HTERT RPE-1 (cell line): ENCODE results near the gene FOXJ1.

Experiments used
- in situ Hi-C: fragments of 300-500 bp; cut with MboI; formaldehyde crosslinking; loops from 4 replicates; pipeline ENCODE4 v1.14.3; 2020; ENCODE audit warnings: low sequenced_read_pairs

The FOXJ1 gene

DNA sequence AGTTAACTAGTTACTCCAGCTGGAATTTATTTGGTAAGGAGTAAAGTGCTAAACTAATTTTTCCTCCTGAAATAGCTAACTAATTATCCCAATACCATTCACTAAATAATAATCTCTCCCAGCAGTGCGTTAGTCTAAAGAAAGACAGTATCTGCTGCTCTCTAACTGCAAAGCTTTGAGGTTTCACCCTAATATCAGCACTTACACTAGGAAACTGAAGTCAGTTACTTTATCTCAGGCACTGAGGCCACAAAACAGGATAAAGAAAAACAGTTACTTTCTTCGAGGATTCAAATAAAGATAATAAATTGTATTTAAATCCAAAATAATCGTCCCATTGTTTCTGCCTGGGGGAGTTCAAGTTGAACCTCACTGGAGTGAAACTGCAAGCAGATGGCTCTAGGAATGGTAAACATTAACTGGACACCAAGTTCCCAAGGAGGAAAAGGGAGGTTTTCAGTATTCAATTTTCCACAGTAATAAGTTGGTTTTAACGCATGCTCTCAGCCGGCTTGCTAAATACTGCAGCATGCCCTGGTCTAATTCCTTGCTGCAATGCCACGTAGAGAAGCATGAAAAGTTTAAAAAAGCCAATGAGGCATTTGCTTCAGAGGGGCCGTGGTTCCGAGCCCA is 20.0 kb upstream of the FOXJ1 start:
- in situ Hi-C loops = no loop called here

DNA sequence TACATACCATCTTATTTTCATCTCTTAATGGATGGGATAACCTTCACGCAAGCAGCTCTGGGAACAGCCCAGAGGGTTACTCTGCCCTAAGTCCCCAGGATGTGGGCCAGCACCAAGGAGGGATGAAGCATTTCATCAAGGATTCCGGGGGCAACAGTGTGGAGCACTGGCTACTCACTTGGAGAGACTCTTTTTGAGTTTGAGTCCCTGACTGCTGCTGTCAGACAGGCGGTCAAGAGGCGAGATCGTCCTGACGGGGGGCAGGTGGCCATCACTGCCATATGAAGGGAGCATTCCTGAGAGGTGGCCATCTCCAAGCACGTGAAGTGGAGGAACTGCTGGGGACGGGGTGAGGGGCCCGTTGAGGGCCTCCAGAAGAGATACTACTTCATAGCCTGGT is 18.1 kb upstream of the FOXJ1 start:
- in situ Hi-C loops = no loop called here

DNA sequence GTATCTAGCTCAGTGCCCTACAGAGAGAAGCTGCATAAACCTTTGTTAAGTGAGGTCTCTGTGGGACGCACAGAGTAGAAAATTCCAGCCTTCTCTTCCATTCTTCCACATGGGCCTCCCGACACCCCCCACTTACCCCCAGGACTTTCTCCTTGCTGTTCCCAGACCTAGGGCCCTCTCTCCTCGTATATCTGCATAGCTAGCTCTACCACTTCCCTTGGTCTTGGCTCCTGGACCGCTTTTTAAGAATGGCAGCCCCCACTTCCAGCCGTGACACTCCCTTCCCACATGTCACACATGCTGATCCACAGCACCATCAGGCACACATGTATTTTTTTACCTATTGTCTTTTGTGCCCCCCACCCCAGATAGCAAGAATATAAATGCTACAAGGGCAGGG is 16.7 kb upstream of the FOXJ1 start:
- in situ Hi-C loops = no loop called here

DNA sequence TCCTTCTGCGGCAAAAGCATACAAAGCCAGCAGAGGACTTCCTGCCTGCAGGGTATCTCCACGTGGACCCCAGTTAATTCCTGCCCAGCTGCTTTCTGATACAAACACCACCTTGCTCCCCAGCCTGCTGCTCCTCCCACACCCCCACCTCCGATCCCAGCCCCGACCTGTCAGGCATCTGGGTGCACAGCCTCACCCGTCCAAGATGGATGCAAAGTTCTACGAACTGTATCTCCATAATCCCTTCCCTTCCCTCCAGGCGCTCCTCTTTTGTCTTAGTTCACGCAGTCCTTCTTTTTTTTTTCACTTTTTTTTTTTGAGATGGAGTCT is 15.6 kb upstream of the FOXJ1 start:
- in situ Hi-C loops = no loop called here

DNA sequence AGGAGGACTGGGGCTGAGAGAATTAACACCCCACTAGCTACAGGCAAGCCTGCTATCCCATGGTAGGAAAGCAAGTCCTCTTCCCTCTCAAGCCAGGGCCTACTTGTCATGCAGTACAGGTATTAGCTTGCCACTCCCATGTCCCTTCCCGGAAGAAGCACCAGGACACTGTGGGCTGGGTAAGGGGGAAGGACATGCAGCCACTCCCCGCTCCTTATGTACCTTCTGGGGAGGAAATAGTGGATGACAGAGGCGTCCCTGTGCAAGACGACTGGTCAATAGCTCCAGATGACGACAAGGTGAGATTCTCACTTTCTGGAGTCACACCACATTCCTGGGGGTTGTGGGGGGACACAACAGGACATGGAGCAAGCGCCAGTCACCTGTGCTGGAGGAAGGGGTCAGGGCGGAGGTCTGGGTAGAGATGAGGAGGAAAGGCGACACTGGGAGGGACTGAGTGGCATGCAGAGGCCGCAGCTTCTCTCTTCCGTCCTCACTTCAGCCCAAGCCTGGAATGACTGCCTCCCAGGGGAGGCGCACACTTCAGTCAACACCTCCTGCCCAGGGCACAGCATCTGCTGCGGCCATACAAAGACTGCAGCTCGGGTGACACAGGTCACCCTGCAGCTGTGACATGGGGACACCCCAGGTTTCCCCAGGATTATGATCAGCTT is 15.1 kb upstream of the FOXJ1 start:
- in situ Hi-C loops = no loop called here

DNA sequence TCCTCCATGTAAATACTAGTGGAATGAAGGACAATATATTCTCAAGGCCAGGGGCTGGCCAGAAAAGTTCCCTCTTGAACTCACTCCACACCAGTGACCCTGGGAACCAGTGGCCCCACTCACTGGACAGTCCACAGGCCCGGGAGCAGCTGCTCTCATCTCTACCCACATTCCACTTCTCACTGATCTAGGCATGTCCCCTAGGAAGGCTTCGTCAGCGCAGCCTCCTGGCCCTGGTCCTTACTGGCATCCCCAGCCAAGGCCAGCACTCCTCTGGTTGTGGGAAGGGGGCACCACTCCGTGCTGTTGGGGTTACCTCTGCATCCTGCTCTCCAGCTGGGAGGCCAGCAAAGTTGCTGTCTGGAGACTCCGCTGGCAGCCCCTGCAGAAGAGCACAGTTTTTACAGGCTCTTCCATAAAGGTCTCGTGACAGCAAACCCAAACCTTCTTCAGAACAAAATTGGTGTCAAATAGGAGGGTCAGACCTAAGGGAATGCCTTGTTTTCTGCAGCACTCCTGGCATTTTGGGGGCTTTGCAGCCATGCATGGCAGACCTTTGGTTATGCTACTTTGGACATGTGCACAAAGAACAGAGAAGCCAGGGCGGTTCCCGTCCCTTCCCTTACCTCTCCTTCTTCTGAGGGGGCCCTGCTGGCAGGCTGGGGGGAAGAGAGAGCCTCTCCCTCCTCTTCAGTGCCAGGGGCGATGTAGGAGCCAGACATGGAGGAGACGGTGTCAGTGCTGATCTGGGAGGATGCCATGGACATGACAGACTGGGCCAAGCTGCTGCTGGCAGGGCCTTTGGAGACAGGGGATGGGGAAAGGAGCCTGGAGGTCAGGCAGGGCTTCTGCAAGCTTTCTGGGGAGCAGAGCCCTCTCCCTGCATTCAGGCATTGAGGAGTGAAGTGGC is 14.1 kb upstream of the FOXJ1 start:
- in situ Hi-C loops = no loop called here

DNA sequence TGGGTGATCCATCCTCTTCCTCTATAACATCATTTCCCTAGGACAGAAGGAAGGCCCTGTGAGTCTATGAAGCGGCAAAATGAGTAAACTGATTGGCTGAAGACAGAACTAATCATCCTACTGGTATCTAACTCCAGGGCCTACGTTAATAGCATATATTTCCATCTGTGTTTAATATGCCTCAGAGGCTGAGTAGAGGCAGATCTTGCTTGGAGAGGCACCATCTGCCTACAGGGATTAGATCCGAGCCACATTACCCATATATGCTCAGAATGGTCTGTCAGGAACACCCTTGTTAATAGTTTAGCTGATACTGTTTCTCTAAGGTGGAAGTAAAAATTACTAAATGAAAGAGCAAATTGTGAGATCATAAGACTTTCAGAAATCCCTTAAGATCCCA is 13.2 kb upstream of the FOXJ1 start:
- in situ Hi-C loops = no loop called here

DNA sequence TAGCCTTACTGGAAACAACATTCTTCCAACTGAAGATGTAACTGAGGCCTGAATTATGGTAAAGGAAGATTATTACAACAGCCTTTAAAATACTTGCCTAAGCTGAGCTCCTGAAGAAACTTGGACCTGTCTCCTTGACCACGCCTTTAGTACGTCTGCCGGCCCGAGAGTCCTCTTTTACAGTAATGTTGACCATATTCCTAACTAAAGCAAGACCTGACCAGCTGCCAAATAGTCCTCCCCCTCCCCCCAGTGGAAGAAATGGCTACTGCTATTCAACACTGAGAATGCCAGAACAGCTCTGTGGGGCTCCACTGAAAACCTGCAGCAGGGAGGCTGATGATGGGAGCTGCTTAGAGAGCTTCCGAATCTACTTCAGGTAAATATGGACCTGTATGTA is 12.6 kb upstream of the FOXJ1 start:
- in situ Hi-C loops = no loop called here

DNA sequence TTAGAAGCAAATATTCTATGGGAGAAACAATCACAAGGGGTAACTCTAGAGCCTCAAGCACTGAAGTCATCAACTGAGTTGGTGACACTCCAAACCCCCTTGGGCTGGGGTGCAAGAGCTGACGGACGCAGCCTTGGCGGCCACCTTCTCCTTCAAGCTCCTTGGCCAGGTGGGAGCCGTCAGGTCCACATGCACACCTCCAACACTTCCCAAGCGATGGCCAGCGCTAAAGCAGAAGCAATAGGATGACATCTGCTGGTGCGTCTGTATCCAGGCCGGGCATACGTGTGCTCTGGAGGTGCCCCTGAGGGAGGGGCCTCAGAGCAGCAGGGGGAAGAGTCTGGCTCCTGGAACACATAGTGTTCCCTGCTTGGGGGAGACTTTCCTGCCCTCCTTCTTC is 12.2 kb upstream of the FOXJ1 start:
- in situ Hi-C loops = no loop called here

DNA sequence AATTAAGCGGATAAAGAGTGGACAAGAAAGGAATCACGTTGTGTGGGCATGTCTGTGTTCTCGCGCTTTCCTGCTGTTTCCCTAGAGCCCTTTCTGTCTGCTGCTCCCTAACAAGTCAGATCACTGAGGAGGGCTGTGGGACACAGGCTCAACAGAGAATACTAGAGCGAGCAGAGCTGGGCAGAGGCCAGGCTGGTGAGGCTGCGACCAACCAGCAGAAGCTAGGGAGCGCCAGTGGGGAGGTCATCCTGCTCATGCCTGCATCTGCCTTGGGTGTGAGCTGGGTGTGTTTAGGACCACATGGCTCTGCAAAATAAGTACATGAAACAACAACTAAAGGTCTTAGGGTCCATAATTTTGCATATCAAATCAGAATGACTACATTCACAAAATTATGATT is 11.5 kb upstream of the FOXJ1 start:
- in situ Hi-C loops = no loop called here

DNA sequence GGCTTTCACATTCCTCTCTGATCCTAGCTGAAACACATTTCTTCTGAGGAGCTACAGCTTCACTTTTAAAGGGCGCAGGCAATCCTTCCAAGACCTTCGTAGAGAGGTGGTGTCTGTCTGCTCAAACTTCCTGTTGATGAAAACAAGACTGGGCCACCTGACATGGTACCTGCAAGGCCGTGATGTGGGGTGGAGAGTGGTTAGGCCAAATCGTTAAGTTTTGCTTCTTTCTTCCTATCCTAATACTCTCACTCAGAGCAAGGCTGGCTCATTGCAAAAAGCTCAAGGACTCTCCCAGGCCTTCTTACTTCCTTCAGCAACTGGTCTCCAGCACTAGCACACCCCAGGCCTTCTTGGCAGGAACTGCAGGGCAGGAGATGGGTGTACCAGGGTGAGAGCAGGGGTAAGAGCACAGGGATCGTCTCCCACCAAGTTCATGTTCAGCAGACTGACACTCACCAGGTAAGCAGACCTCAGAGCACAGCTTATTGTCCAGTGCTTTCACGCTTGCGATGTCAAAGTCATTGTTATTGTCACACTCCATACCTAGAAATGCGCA is 10.9 kb upstream of the FOXJ1 start:
- in situ Hi-C loops = no loop called here

DNA sequence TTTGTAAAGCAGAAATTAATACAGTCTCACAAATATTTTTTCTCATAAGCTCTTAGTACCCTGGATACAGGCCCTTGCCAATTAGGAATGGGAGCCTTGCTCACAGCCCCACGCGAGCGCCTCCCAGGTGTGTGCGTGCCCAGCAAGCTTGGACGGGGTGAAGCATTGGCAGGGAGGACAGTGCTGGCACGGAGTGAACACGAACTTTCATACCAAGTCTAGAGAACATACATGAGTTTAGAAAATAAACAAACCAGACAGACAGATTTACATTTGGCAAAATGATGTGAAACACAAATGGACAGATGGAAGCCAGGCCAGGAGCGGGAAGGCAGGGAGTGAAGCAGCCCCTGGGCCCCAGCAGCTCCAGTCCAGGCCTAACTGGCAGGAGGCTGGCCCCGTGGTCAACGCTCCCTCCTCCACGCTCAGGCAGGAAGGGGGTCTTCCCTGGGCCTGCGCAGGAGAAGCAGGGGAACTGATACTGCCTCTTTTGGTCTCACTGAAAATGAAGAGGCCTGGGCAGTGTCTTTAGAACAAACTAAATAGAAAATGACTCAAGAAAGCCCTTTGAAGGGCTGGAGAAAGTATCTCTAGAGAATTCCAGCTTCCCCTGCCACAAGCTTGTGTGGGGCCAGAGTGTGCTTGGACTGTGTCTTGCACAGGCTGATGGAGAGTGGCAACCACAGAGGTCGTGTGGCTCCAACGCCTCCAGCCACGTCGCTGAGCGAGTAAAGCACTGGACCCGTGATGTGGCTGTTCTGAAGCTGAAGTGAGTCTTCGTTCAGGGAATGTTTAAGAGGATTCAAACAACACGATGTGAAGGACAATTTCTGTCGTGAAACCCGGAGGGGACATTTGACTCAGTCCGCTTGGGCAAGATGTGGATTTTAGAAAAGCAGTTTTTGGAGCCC is 9.9 kb upstream of the FOXJ1 start:
- in situ Hi-C loops = no loop called here

DNA sequence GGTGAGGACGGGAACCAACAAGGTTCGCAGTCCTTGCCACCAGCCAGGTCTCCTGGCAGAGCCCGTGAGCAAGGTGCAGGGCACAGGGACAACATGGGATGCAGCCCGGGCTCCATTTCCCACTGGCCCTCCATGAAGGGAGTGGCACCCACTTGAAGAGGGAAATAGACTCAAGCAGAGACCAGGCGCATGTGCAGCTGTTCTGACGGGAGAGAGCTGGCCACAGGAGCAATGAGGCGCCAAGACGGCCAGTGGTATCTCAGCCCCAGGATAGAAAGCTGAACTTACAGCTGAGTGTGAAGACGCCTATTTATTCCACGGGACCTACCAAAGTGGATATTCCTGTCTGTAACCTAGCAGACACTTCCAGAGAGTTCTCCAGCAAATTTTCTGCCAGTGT is 8.2 kb upstream of the FOXJ1 start:
- in situ Hi-C loops = no loop called here

DNA sequence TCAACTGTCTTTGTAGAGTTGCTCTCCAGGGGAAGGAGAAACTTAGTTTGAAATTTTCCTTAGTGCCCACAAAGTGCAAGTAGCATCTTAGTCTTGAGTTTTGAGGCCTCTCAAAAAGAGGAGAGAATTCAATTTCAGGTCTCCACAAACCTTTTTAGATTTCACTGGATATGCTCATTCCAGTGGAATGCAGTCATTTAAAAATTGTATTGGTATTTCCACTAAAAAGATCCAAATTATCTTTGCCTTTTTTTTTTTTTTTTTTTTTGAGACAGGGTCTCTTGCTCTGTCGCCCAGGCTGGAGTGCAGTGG is 6.9 kb upstream of the FOXJ1 start:
- in situ Hi-C loops = no loop called here

DNA sequence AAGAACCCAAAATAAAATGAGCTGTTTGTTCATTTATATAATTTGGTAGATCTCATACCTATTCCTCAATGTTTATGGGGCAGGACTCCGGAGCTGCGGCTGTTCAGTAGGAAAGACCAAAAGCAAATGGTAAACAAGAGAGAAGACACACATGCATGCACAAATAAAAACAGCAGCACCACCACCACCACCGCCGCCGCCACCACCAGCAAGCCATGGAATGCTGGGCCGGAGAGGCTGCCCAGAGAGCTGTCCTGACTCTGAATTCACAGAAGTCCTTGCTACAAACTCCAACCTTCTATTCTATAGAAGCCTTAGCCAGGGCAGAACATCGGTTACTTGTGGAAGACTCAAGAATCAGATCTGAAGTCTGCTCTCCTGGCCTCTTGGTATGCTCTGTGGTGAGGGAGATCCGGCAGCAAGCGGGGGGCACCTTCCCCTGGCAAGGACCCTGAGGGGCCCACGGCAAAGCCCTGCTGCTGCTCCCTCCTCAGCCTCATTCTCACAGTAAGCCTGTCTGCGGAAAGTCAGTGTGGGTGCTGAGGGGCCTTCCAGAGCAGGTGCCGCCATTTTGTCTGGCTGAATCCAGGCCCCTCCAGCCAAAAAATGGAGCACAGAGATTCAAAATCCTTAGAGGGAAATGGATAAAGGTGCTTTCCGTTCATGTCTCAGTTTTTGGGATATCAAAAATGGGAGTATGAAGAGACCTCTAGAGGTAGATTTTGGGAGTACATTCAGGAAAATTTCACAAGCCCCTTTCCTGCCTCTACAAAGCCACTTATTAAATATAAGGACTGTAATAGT is 6.4 kb upstream of the FOXJ1 start:
- in situ Hi-C loops = no loop called here

DNA sequence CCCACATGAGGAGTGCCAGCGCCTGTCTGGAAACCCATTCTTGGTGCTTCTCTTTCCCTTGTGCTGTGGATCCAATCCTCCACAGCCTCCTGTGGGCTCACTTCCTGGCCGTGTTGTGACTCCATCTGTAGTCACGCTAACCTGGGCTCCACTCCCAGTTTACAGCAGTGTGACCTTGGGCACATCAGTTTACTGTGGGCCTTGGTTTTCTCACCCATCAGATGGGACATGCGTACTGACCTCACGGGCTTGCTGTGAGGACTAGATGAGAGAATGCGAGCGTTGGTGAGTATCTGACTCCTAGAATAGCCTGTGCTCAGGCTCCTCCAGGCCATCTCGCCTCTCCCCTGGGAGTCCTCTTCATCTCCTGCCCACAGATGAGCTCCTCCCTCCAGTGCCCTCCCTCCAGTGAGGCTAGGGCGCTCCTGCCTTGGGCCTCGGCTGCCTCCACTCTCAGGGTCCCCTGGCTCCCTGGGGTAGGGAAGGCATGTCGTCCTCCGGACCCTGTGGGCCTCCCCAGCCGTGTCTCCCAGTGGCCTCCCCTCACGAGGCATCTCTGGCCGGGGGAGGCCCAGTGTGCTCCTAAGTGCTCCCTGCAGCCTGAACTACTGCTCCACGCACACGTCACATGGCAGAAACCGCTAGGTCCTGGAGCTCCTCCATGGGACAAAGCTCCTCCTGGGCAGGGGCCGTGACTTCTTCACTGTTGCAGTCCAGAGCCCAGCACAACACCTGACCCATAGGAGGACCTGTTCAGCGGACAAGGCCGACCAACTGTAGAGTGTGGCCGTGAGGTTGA is 5.2 kb upstream of the FOXJ1 start:
- in situ Hi-C loops = no loop called here

DNA sequence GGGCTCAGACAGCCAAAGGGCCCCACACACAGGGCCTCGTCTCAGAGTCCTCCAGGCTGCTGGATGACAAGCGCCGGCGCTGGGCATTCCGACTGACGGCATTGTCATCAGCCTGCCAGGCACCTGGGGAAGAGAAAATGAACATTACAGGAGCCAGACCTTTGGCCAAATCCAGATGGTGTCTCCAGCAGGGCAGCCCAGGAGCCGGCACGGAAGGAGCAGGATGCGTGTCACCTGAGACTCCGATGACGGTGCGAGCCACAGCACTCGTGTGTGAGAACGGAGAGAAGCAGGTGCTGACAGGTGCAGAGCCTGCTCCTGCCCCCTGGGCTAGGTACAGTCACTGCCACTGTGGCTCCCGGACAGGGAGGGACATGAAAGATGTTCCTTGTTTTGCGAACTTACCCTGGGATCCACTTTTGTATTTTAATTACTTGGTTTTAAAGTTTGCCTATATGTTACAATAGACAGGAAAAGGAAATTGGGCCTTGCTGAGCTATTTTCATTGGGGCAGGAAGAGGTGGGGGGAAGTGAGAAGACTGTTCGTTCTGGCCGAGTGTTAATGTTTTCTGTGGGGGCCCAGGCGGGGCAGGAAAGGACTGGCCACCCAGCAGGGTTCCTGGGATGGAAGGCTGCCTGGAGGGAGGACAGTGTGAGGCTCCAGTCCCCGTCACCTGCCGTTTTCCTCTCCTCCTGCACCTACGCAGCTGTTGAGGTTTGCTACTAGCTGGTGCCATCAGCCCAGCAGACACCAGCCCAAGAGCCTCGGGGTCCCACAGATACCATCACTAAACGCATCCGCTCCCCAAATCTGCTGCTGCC is 4.4 kb upstream of the FOXJ1 start:
- in situ Hi-C loops = no loop called here

DNA sequence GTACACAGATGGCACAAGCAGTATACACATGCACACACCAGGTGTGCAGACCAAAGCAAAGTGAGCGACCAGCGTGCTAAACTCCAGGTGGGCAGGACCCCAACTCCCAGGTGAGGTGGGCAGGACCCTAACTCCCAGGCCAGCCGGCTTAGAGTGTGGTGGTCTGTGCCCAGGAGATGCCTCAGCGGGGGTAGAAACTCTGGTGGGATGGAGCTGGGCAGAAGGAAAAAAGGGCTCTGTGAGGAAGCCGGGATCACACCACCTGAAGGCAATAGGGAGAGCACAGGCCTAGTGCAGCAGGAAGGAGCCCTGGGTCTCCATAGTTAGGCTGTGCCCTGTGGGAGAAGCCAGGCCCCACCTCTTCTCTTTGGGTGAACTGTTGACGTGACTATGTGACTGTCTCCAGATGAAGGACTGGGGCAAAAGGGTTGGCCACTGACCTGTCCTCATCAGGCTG is 1.6 kb upstream of the FOXJ1 start:
- in situ Hi-C loops = no loop called here
